Measurements from ENCODE around the gene HLF. TPM values are rescaled to one million over a fixed set of nuclear protein-coding genes. Genes with fewer than 3 reads are reported as not detected.
"Not testable (repeated sequence)": the region's sequence is repeated elsewhere in the genome, so short reads cannot be mapped to it uniquely, and the experiment has no call there.

The HLF gene
- total and polyA plus RNA-seq, 2 donors (not counting 3 experiments of a cell fraction or from before 2014, with no cell fraction given), result not detected

DNA sequence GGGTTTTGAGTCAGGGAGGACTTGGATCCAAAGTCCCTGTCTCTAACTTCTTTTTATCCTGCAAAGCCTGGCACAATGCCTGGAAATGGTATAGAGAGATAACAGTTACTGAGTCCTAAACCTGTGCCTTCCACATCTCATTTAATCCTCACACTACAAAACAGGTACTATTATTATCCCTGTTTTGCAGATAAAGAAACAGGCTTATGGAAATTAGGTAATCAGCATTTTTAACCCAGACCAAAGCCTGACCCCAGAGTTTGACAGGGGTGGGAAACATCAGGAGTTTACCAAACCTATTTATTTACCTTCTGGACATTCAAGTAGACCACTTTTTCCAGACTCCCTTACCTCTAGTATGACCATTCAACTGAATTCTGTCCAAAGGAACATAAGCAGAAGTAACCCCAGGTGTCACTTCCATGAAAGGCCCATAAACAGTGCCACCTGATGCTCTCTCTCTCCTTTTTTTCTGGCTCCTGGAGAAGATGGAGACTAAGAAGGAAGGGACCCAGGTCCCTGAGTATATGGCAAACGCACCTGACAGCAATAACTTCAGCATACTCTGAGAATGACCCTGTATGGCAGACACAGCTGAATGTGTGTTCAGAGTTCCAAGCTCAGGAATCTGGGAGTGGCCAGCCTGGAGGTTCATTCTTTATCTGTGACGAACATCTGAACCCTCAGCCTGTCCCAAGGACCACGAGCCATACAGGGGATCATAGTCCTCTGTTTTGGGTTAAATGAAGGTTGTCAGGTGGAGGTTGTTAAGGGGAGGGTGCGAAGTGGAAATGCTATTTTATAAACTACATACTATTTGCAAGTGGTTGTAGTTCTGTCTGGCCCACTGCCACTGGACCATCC, 62.7 kb downstream of the HLF start:
- Histone ChIP-seq H3K4me3 (replicated peaks in 1 of 3; ENCODE audit: insufficient read depth in 1 of 3, low read depth in 1 of 3, low read length in 3 of 3) (no peak overlapping the region), H3K27ac (ENCODE audit: insufficient read depth, low read depth, low read length) (no peak overlapping the region), H3K9me1 (replicated peaks; ENCODE audit: control insufficient read depth, extremely low read depth, insufficient read depth, low read length) (no peaks in the 10 kb centered on the region), H3K4me2 (ENCODE audit: insufficient read depth, low read length) (no peak overlapping the region), H3K79me2 (ENCODE audit: control insufficient read depth, insufficient read depth, low read length) (no peaks in the 10 kb centered on the region), H3K9ac (replicated peaks; ENCODE audit: extremely low read depth, insufficient read depth, low read length) (no peak overlapping the region), H3K27me3 (ENCODE audit: control insufficient read depth in 2 of 2, insufficient read depth in 2 of 2, low read length in 2 of 2) (no peaks in the 10 kb centered on the region), H3K4me1 (ENCODE audit: control insufficient read depth, extremely low read depth, insufficient read depth, low read length) (no peaks in the 10 kb centered on the region), H4K20me1 (replicated peaks; ENCODE audit: control insufficient read depth, extremely low read depth, insufficient read depth, low read length) (no peaks in the 10 kb centered on the region), H3K36me3 (ENCODE audit: control insufficient read depth in 2 of 2, extremely low read depth in 1 of 2, insufficient read depth in 2 of 2, low read length in 2 of 2) (no peaks in the 10 kb centered on the region), H2AFZ (ENCODE audit: low read depth, low read length) (no peak overlapping the region), H3K9me3 (replicated peaks; ENCODE audit: control insufficient read depth, insufficient read depth, low read length) (no peaks in the 10 kb centered on the region)
- no TSS peak for BruUV-seq (replicated peaks)
- CTCF ChIA-PET, result no interaction called here
- TF ChIP-seq EZH2 (IDR thresholded peaks at IDR 0.05; ENCODE audit: borderline replicate concordance, low read depth, low read length, severe bottlenecking) (no peak), JUN (IDR thresholded peaks at IDR 0.05; ENCODE audit: borderline replicate concordance, insufficient read depth, insufficient read length, low read depth) (no peak), CTCF (IDR thresholded peaks at IDR 0.05; ENCODE audit: extremely low read depth in 1 of 2, insufficient read depth in 1 of 2, low read depth in 1 of 2, low read length in 2 of 2) (no peak), POLR2AphosphoS5 (IDR thresholded peaks at IDR 0.05; ENCODE audit: insufficient read depth, low read depth, low read length) (no peak), POLR2A (IDR thresholded peaks at IDR 0.05; ENCODE audit: low read depth, low read length) (no peak), FOS (IDR thresholded peaks at IDR 0.05; ENCODE audit: borderline replicate concordance, insufficient read depth, low read length) (no peak), MYC (IDR thresholded peaks at IDR 0.05; ENCODE audit: low read depth, low read length) (no peak), GATA2 (IDR thresholded peaks at IDR 0.05; ENCODE audit: insufficient read depth, insufficient read length, low read depth, low read length) (no peak)
- TF ChIP-seq, protein P1, sequence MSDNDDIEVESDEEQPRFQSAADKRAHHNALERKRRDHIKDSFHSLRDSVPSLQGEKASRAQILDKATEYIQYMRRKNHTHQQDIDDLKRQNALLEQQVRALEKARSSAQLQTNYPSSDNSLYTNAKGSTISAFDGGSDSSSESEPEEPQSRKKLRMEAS (IDR thresholded peaks at IDR 0.05; ENCODE audit: insufficient read depth, insufficient read length), result no peak
- DNase-seq (ENCODE audit: low read depth, low spot score) (no peak), FAIRE-seq (no peak)
- dilution Hi-C loops (cut with MboI; ENCODE audit: extremely low pct_ligation_motif_present, low sequenced_read_pairs) (no loop called here), intact Hi-C loops (cut with micrococcal nuclease) (no loop called here)
- POLR2A ChIA-PET, result no interaction called here

- H3K9ac ChIP-seq (replicated peaks; ENCODE audit: extremely low read depth, insufficient read depth, low read length); H4K20me1 ChIP-seq (replicated peaks; ENCODE audit: control insufficient read depth, extremely low read depth, insufficient read depth, low read length); H3K27ac ChIP-seq (ENCODE audit: insufficient read depth, low read depth, low read length); H3K4me1 ChIP-seq (ENCODE audit: control insufficient read depth, extremely low read depth, insufficient read depth, low read length); H3K9me1 ChIP-seq (replicated peaks; ENCODE audit: control insufficient read depth, extremely low read depth, insufficient read depth, low read length); POLR2A ChIA-PET; dilution Hi-C loops (cut with MboI; ENCODE audit: extremely low pct_ligation_motif_present, low sequenced_read_pairs); H3K36me3 ChIP-seq (ENCODE audit: control insufficient read depth in 2 of 2, extremely low read depth in 1 of 2, insufficient read depth in 2 of 2, low read length in 2 of 2); H3K4me3 ChIP-seq (replicated peaks in 1 of 3; ENCODE audit: insufficient read depth in 1 of 3, low read depth in 1 of 3, low read length in 3 of 3); H3K79me2 ChIP-seq (ENCODE audit: control insufficient read depth, insufficient read depth, low read length); BruUV-seq (replicated peaks); CTCF ChIA-PET; FAIRE-seq; DNase-seq (ENCODE audit: low read depth, low spot score); H3K27me3 ChIP-seq (ENCODE audit: control insufficient read depth in 2 of 2, insufficient read depth in 2 of 2, low read length in 2 of 2); H3K4me2 ChIP-seq (ENCODE audit: insufficient read depth, low read length); H2AFZ ChIP-seq (ENCODE audit: low read depth, low read length); H3K9me3 ChIP-seq (replicated peaks; ENCODE audit: control insufficient read depth, insufficient read depth, low read length); intact Hi-C loops (cut with micrococcal nuclease): not testable (repeated sequence)
Measured at GRCh38 chr17:55328514-55328913, 63.8 kb downstream of the HLF start.

All from endothelial cell of umbilical vein (primary cell).